Loucy (cell line): ENCODE measurements around the gene MYO18B.

Source experiments
- H2AFZ ChIP-seq: fragments of 200-600 bp; sonication (generic); 2 replicates; pipeline ENCODE4 v1.6.0; 2016; ENCODE audit warnings: antibody characterized with exemption, mild to moderate bottlenecking, low read length, moderate library complexity
- H3F3A ChIP-seq: fragments of 200-600 bp; 2 replicates; pipeline ENCODE4 v1.6.0; 2016; ENCODE audit warnings: antibody characterized with exemption, low read depth, mild to moderate bottlenecking
- H3K27me3 ChIP-seq: fragments of 200-600 bp; sonication (generic); 2 replicates; pipeline ENCODE4 v1.6.1; 2014; ENCODE audit warnings: low read length, mild to moderate bottlenecking; ENCODE audit not compliant: insufficient read depth, poor library complexity, severe bottlenecking
- H3K36me3 ChIP-seq: fragments of 200-600 bp; sonication (generic); 2 replicates; pipeline ENCODE4 v1.6.1; 2016; ENCODE audit warnings: low read length; ENCODE audit not compliant: insufficient read depth
- H3K4me1 ChIP-seq: fragments of 200-600 bp; sonication (generic); 2 replicates; pipeline ENCODE4 v1.5.1; 2014; ENCODE audit warnings: low read length, mild to moderate bottlenecking; ENCODE audit not compliant: insufficient read depth, poor library complexity, severe bottlenecking
- H3K4me2 ChIP-seq: fragments of 200-600 bp; sonication (generic); 2 replicates; pipeline ENCODE4 v1.6.0; 2014; ENCODE audit warnings: antibody characterized with exemption, low read length, low read depth, mild to moderate bottlenecking; ENCODE audit not compliant: poor library complexity, severe bottlenecking
- H3K4me3 ChIP-seq: fragments of 200-600 bp; sonication (generic); 2 replicates; pipeline ENCODE4 v1.5.1; 2014; ENCODE audit warnings: low read length, mild to moderate bottlenecking, mixed read lengths; ENCODE audit not compliant: poor library complexity, severe bottlenecking
- H3K79me2 ChIP-seq: fragments of 200-600 bp; sonication (generic); 2 replicates; pipeline ENCODE4 v1.6.1; 2014; ENCODE audit warnings: low read length; ENCODE audit not compliant: insufficient read depth
- H3K9ac ChIP-seq: fragments of 200-600 bp; sonication (generic); 2 replicates; pipeline ENCODE4 v1.6.0; 2014; ENCODE audit warnings: mild to moderate bottlenecking, low read depth, low read length, moderate library complexity; ENCODE audit not compliant: poor library complexity, severe bottlenecking
- H3K9me2 ChIP-seq: fragments of 200-600 bp; sonication (generic); replicated peaks from 2 replicates; pipeline ENCODE4 v1.6.1; 2016; ENCODE audit warnings: low read depth, low read length, mixed read lengths
- H3K9me3 ChIP-seq: fragments of 200-600 bp; sonication (generic); 2 replicates; pipeline ENCODE4 v1.6.1; 2014; ENCODE audit warnings: mild to moderate bottlenecking, antibody characterized with exemption, low read length, low read depth; ENCODE audit not compliant: insufficient read depth
- H4K20me1 ChIP-seq: fragments of 200-600 bp; sonication (generic); 2 replicates; pipeline ENCODE4 v1.6.0; 2014; ENCODE audit warnings: antibody characterized with exemption, low read length, mild to moderate bottlenecking; ENCODE audit not compliant: insufficient read depth, poor library complexity, severe bottlenecking
- EZH2phosphoT487 ChIP-seq: fragments of 200-600 bp; IDR thresholded peaks from 2 replicates; pipeline ENCODE4 v1.6.1; 2018; ENCODE audit warnings: antibody characterized with exemption, mild to moderate bottlenecking, moderate library complexity, borderline replicate concordance
- TF ChIP-seq, protein P1 (sequence below): fragments of 200-600 bp; sonication (generic); conservative IDR thresholded peaks from 2 replicates; pipeline ENCODE4 v1.5.1; 2014; ENCODE audit warnings: mild to moderate bottlenecking, antibody characterized with exemption, low read length

The MYO18B gene

GRCh38 chr22:25878933-25879332, 136.9 kb downstream of the MYO18B start:
- Histone ChIP-seq H3K27me3 (no peaks in the 10 kb centered on the region), H3K79me2 (no peaks in the 10 kb centered on the region), H2AFZ (no peak overlapping the region), H4K20me1 (no peaks in the 10 kb centered on the region), H3F3A (no peaks in the 10 kb centered on the region), H3K9me2 (no peaks in the 10 kb centered on the region), H3K4me2 (no peak overlapping the region), H3K4me3 (no peak overlapping the region), H3K36me3 (no peaks in the 10 kb centered on the region), H3K4me1 (no peaks in the 10 kb centered on the region), H3K9ac (no peak overlapping the region), H3K9me3 (no peaks in the 10 kb centered on the region)
- no peak for TF ChIP-seq EZH2phosphoT487
- TF ChIP-seq, protein P1, sequence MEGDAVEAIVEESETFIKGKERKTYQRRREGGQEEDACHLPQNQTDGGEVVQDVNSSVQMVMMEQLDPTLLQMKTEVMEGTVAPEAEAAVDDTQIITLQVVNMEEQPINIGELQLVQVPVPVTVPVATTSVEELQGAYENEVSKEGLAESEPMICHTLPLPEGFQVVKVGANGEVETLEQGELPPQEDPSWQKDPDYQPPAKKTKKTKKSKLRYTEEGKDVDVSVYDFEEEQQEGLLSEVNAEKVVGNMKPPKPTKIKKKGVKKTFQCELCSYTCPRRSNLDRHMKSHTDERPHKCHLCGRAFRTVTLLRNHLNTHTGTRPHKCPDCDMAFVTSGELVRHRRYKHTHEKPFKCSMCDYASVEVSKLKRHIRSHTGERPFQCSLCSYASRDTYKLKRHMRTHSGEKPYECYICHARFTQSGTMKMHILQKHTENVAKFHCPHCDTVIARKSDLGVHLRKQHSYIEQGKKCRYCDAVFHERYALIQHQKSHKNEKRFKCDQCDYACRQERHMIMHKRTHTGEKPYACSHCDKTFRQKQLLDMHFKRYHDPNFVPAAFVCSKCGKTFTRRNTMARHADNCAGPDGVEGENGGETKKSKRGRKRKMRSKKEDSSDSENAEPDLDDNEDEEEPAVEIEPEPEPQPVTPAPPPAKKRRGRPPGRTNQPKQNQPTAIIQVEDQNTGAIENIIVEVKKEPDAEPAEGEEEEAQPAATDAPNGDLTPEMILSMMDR = no peak

DNA sequence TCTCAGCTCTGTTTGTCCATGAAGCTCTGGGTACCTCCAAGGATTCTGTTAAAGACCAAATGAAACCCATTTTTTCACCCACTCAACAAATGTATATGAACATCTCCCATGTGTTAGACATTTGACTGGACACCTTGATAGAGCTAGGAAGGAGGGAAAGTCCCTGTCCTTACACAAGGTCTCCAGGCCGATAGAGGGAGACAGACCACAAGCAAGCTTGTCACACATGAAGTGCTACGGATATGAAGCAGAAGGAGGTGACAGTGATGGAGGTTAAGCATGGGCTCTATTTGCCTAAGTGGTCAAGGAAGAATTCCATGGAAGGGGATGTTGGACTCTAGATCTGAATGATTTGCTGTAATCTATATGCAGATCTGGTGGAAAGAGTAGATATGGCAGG, 138.5 kb downstream of the MYO18B start:
- no peaks in the 10 kb centered on the region for H3K27me3 ChIP-seq
- TF ChIP-seq, protein P1 = no peak
- TF ChIP-seq EZH2phosphoT487 = no peak
- H3F3A ChIP-seq = no peaks in the 10 kb centered on the region

GRCh38 chr22:25881210-25881755, 139.3 kb downstream of the MYO18B start:
- Histone ChIP-seq H3K9me2 (no peaks in the 10 kb centered on the region), H3K36me3 (no peaks in the 10 kb centered on the region), H3K4me3 (no peak overlapping the region), H3K4me2 (no peak overlapping the region), H3K27me3 (no peaks in the 10 kb centered on the region), H3K79me2 (no peaks in the 10 kb centered on the region), H2AFZ (no peak overlapping the region), H3F3A (no peaks in the 10 kb centered on the region), H4K20me1 (no peaks in the 10 kb centered on the region), H3K4me1 (no peaks in the 10 kb centered on the region), H3K9me3 (no peaks in the 10 kb centered on the region), H3K9ac (no peak overlapping the region)
- TF ChIP-seq, protein P1 = no peak
- no peak for TF ChIP-seq EZH2phosphoT487

More for the DNA sequence above, 138.5 kb downstream of the MYO18B start:
- Histone ChIP-seq H3K9me3 (no peaks in the 10 kb centered on the region), H3K79me2 (no peaks in the 10 kb centered on the region), H2AFZ (no peak overlapping the region), H3K36me3 (no peaks in the 10 kb centered on the region), H4K20me1 (no peaks in the 10 kb centered on the region), H3K9me2 (no peaks in the 10 kb centered on the region), H3K9ac (no peak overlapping the region), H3K4me2 (no peak overlapping the region), H3K4me3 (no peak overlapping the region), H3K4me1 (no peaks in the 10 kb centered on the region)
